ENCODE measurements around the gene MTA1. TPM values are rescaled to one million over a fixed set of nuclear protein-coding genes. Genes with fewer than 3 reads are reported as not detected.

MTA1 gene
- total RNA-seq, 3 donors from 2014 or later (not counting 1 experiment from before 2014, with no cell fraction given) = 104 to 125 (median 112) TPM

DNA sequence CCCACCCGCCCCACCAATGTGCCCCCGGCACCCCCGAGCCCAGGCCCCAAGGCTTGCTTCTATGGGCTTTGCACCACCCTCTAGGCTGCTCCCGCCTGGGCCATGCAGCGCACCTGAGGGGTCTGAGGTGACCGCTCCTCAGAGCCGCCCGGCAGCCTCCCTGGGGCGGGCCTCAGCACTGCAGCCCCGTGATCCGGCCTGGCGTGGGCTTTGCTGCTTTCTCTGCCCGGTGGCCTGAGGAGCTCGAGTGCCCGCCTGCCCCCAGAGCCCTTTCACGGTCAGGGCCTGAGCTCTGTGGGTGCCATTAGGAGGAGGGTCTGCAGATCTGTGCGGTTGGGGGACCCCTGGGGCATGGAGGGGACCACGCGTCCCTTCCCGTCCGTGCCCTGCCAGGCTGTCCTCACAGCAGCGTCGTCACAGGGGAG is 6.2 kb downstream of the MTA1 start:
- TF ChIP-seq CTCF (IDR thresholded peaks at IDR 0.05) = no peak
- no peaks in the 10 kb centered on the region for H3K9me3 Mint-ChIP-seq
- intact Hi-C loops (cut with micrococcal nuclease) = no loop called here
- ATAC-seq = no peak
- 95% methylated on average over 23 of the region's 23 CpGs for WGBS (ENCODE audit: insufficient coverage)
- H3K36me3 Mint-ChIP-seq = no peaks in the 10 kb centered on the region
- no peak overlapping the region for H3K27ac ChIP-seq (ENCODE audit: low read length)
- H3K27me3 Mint-ChIP-seq (ENCODE audit: low read depth in 2 of 2) = no peaks in the 10 kb centered on the region
- H3K4me1 Mint-ChIP-seq = peaks cover 45 to 46% of the 10 kb centered on the region in 2 donors
- no peak overlapping the region for H3K27ac Mint-ChIP-seq
- H3K36me3 ChIP-seq (ENCODE audit: control insufficient read depth, insufficient read depth, low read length) = no peaks in the 10 kb centered on the region
- no peak overlapping the region for H3K4me3 ChIP-seq (ENCODE audit: low read length)
- H3K9me3 ChIP-seq (ENCODE audit: control insufficient read depth, insufficient read depth, low read length) = no peaks in the 10 kb centered on the region
- no peak overlapping the region for H3K4me3 Mint-ChIP-seq
- peaks cover 21% of the 10 kb centered on the region for H3K4me1 ChIP-seq (ENCODE audit: control insufficient read depth, insufficient read depth, low read length)
- DNase-seq = no peak
- H3K27me3 ChIP-seq (ENCODE audit: control insufficient read depth, insufficient read depth, low read length) = no peaks in the 10 kb centered on the region

DNA sequence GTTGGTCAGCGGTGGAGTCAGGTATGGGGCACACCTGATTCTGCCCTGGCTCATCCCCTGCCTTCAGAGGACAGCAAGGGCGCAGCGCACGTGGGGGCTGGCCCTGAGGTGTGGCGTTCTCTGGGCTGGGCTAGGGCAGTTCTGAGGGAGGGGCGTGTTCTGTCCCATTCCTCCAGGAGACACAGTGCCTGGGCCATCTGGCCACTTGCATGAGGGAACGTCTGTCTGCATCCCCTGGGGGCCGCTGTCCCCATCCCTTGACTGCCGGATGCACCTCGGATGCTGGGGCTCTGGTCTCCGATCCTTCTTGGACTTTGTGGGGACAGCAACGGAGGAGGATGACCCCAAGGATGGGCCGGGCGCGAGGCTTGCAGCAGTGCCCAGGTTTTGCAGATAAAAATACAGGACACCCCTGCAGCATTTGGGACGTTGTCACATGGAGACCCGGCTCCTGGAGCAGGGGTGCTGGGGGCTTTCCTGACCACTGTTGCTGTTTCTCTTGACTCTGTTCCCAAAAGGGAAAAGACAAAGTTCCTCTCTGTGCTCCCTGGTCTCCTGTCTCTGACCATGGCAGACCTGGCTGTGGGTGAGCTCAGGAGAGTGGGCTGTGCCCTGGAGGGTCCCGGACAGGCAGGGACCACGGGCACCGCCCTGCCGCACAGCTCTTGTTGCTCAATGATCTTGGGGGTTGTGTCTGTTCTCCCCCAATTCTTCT is 6.9 kb downstream of the MTA1 start:
- H3K4me1 ChIP-seq (ENCODE audit: control insufficient read depth, insufficient read depth, low read length) = peaks cover 14% of the 10 kb centered on the region
- no peak for TF ChIP-seq CTCF (IDR thresholded peaks at IDR 0.05)
- H3K27me3 ChIP-seq (ENCODE audit: control insufficient read depth, insufficient read depth, low read length) = no peaks in the 10 kb centered on the region
- intact Hi-C loops (cut with micrococcal nuclease) = no loop called here
- H3K36me3 ChIP-seq (ENCODE audit: control insufficient read depth, insufficient read depth, low read length) = no peaks in the 10 kb centered on the region
- WGBS (ENCODE audit: insufficient coverage) = 97% methylated on average over 21 of the region's 21 CpGs
- no peaks in the 10 kb centered on the region for H3K9me3 ChIP-seq (ENCODE audit: control insufficient read depth, insufficient read depth, low read length)
- Mint-ChIP-seq H3K27me3 (ENCODE audit: low read depth in 2 of 2) (no peaks in the 10 kb centered on the region), H3K4me1 (peaks cover 38% of the 10 kb centered on the region in 2 donors), H3K27ac (peak overlapping the region in 1 of 2 donors; percentile 67), H3K9me3 (no peaks in the 10 kb centered on the region), H3K36me3 (no peaks in the 10 kb centered on the region), H3K4me3 (no peak overlapping the region)
- H3K4me3 ChIP-seq (ENCODE audit: low read length) = no peak overlapping the region
- ATAC-seq (no peak), DNase-seq (no peak)
- no peak overlapping the region for H3K27ac ChIP-seq (ENCODE audit: low read length)

- no peak overlapping the region for H3K4me3 Mint-ChIP-seq
- peak overlapping the region in 1 of 2 donors; percentile 67 for H3K27ac Mint-ChIP-seq
- Histone ChIP-seq H3K27ac (ENCODE audit: low read length) (no peak overlapping the region), H3K27me3 (ENCODE audit: control insufficient read depth, insufficient read depth, low read length) (no peaks in the 10 kb centered on the region), H3K9me3 (ENCODE audit: control insufficient read depth, insufficient read depth, low read length) (no peaks in the 10 kb centered on the region), H3K36me3 (ENCODE audit: control insufficient read depth, insufficient read depth, low read length) (no peaks in the 10 kb centered on the region), H3K4me1 (ENCODE audit: control insufficient read depth, insufficient read depth, low read length) (peaks cover 6% of the 10 kb centered on the region), H3K4me3 (ENCODE audit: low read length) (no peak overlapping the region)
- intact Hi-C loops (cut with micrococcal nuclease) = no loop called here
- no peak for DNase-seq
- no peaks in the 10 kb centered on the region for H3K9me3 Mint-ChIP-seq
- no peak for TF ChIP-seq CTCF (IDR thresholded peaks at IDR 0.05)
- H3K4me1 Mint-ChIP-seq = peaks cover 30% of the 10 kb centered on the region in 2 donors
- no peaks in the 10 kb centered on the region for H3K36me3 Mint-ChIP-seq
- H3K27me3 Mint-ChIP-seq (ENCODE audit: low read depth in 2 of 2) = no peaks in the 10 kb centered on the region
- ATAC-seq = no peak
- WGBS (ENCODE audit: insufficient coverage) = 97% methylated on average over 10 of the region's 10 CpGs
These were observed 7.8 kb downstream of the MTA1 start for GRCh38 chr14:105427412-105427811.

Measured in natural killer cell (primary cell).